CD4-positive, alpha-beta memory T cell (primary cell): ENCODE results near the gene TPGS2. TPM values are rescaled to one million over a fixed set of nuclear protein-coding genes. Genes with fewer than 3 reads are reported as not detected.

Source experiments
- CTCF ChIA-PET: fragments of 350-600 bp; sonication (Branson Sonifier 250); formaldehyde crosslinking; loops from one replicate; lab custom pipeline; 2021; ENCODE audit warnings: inconsistent platforms; ENCODE audit not compliant: partially characterized antibody; lab: Charles Lee
- POLR2A ChIA-PET: fragments of 350-600 bp; sonication (Branson Sonifier 250); formaldehyde crosslinking; loops from one replicate; lab custom pipeline; 2021; ENCODE audit not compliant: partially characterized antibody; lab: Charles Lee
- DNase-seq, 5 donors: peaks; one replicate each; pipeline versions ENCODE4 v3.0.0 to v3.0.0-alpha.2; 2020 to 2022; ENCODE audit warnings: mixed read lengths in 1 of 5
- H3K27ac ChIP-seq: one replicate; pipeline ENCODE4 v1.7.0; 2013; ENCODE audit warnings: low read depth, low read length
- H3K27me3 ChIP-seq: 2 replicates; pipeline ENCODE4 v1.7.0; 2013; ENCODE audit warnings: mild to moderate bottlenecking, low read length, moderate library complexity; ENCODE audit not compliant: insufficient read depth
- H3K36me3 ChIP-seq: 2 replicates; pipeline ENCODE4 v1.7.0; 2013; ENCODE audit warnings: mild to moderate bottlenecking, low read length, moderate library complexity; ENCODE audit not compliant: insufficient read depth
- H3K4me1 ChIP-seq: 2 replicates; pipeline ENCODE4 v1.7.0; 2013; ENCODE audit warnings: mild to moderate bottlenecking, low read length, moderate library complexity; ENCODE audit not compliant: insufficient read depth
- H3K4me3 ChIP-seq, 2 donors: one replicate each; pipeline ENCODE4 v1.7.0; 2013; ENCODE audit warnings: low read length in 2 of 2, mild to moderate bottlenecking in 1 of 2
- H3K9me3 ChIP-seq, 2 donors: one replicate each; pipeline ENCODE4 v1.7.0; 2013; ENCODE audit warnings: low read length in 2 of 2, control low read depth in 1 of 2; ENCODE audit not compliant: control insufficient read depth in 1 of 2
- H3K27ac Mint-ChIP-seq, 7 donors: one replicate each; pipeline ENCODE4 v1.8.0; 2020 to 2021; ENCODE audit warnings: mixed read lengths in 7 of 7, mild to moderate bottlenecking in 6 of 7, inconsistent platforms in 3 of 7, moderate library complexity in 3 of 7
- H3K27me3 Mint-ChIP-seq, 2 donors: one replicate each; pipeline ENCODE4 v1.8.0; 2020 to 2021; ENCODE audit warnings: mixed read lengths in 2 of 2
- H3K36me3 Mint-ChIP-seq, 2 donors: one replicate each; pipeline ENCODE4 v1.8.0; 2020 to 2021; ENCODE audit warnings: mixed read lengths in 2 of 2, inconsistent platforms in 1 of 2, mild to moderate bottlenecking in 1 of 2
- H3K4me1 Mint-ChIP-seq, 4 donors: one replicate each; pipeline ENCODE4 v1.8.0; 2020 to 2021; ENCODE audit warnings: mixed read lengths in 4 of 4, mild to moderate bottlenecking in 1 of 4
- H3K4me3 Mint-ChIP-seq, 8 donors: one replicate each; pipeline ENCODE4 v1.8.0; 2020 to 2021; ENCODE audit warnings: mixed read lengths in 8 of 8, mild to moderate bottlenecking in 7 of 8, moderate library complexity in 6 of 8, inconsistent platforms in 3 of 8
- H3K9me3 Mint-ChIP-seq, 8 donors: one replicate each; pipeline ENCODE4 v1.8.0; 2020 to 2021; ENCODE audit warnings: mixed read lengths in 8 of 8, mild to moderate bottlenecking in 5 of 8, inconsistent platforms in 3 of 8, moderate library complexity in 1 of 8
- intact Hi-C: fragments of 100-400 bp; cut with micrococcal nuclease; formaldehyde crosslinking; loops from one replicate; pipeline ENCODE4 v1.15.1; 2023
- polyA plus RNA-seq, 2 donors: library from polyadenylated mRNA; unstranded; fragments of 300-500 nt; fragmentation: Illumina TruSeq; gene quantifications; one replicate each; pipeline ENCODE4 v1.2.3, GENCODE V29; 2021
- total RNA-seq, 2 experiments: library from RNA; stranded (reverse); gene quantifications; one replicate each; pipeline ENCODE4 v1.2.3, GENCODE V29; 2021

The TPGS2 gene
- total and polyA plus RNA-seq, 4 experiments from 2014 or later: 51.6 to 75.3 (median 62.1) TPM

DNA sequence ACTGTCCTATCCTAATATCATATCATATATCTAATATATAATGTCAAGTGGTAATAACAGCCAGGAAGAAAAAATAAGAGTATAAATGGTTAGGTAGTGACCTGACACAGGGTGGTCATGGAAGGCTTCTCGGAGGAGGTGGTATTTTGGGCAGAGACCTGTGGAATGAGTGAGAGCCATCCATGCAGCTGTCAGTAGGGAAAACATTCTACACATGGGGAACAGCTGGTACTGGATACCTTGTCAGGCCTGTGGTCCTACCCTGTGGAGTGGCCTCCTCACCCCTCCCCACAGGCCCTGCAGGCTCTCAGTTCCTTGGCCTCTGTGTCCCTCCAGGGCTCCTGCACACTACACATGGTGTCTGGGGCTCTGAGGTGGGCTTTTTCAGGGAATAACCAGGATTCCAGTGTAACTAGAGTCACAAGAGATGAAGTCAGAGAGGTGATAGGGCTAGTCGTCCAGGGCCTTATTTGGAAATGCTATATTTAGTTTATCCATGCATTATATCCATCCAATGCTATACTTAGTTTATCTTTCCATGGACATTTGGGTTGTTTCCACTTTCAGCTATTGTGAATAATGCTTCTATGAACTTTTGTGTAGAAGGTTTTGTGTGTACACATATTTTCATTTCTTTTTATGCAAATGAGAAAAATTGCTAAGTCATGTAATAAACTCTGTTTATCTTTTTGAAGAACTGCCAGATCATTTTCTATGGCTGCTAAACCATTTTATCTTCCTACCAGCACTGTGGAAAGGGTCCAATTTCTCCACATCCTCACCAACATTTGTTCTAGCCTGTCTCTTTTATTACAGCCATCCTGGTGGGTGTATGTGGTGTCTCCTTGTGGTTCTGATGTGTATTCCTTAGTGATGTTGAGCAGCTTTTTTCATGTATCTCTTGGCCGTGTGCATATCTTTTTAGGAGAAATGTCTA, 75.6 kb downstream of the TPGS2 start:
- Mint-ChIP-seq H3K27ac (no peak overlapping the region), H3K9me3 (peaks cover 0 to 3% (median 0%) of the 10 kb centered on the region in 8 donors), H3K4me3 (no peak overlapping the region), H3K36me3 (no peaks in the 10 kb centered on the region), H3K27me3 (peaks cover 11 to 19% of the 10 kb centered on the region in 2 donors), H3K4me1 (no peaks in the 10 kb centered on the region)
- intact Hi-C loops: no loop called here
- Histone ChIP-seq H3K36me3 (no peaks in the 10 kb centered on the region), H3K27ac (no peak overlapping the region), H3K27me3 (no peaks in the 10 kb centered on the region), H3K4me3 (no peak overlapping the region), H3K4me1 (no peaks in the 10 kb centered on the region), H3K9me3 (no peaks in the 10 kb centered on the region)
- no peak for DNase-seq
- ChIA-PET CTCF (no interaction called here), POLR2A (no interaction called here)

DNA sequence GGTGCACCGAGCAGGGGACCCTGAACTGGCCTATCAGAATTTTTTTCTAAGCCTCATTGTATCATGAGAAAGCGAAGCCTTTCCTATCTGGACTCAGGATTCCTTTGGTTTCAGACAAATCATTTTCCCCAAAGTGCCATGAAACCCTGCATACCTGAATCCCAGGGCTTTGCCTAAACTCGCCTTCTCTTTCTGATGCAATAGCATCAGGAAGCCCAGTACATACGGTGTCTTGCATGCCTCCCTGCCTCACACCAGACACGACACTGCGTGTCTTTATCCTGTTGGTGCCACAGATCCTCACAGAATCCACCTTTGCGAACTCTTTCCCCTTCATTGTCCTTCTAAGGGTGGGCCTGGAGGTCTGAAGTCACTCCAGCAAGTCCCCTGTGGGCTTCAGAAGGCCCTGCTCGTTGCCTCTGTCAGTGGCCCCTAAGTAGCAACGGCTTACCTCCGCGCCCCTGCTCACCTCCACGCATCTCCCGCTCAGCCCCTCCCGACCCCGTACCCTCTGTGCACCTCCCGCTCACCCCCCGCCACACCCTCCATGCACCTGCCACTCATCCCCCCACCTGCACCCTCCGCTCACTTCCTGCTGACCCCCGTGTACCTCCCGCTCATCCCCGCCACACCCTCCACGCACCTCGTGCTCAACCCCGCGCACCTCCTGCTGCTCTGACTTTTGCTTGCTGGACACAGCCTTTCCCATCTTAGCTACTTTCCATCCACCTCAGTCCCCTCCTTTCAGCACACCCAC, 83.4 kb downstream of the TPGS2 start:
- H3K9me3 Mint-ChIP-seq: peaks cover 0 to 3% (median 0%) of the 10 kb centered on the region in 8 donors
- Histone ChIP-seq H3K9me3 (no peaks in the 10 kb centered on the region), H3K4me1 (no peaks in the 10 kb centered on the region), H3K27me3 (no peaks in the 10 kb centered on the region), H3K4me3 (no peak overlapping the region), H3K36me3 (no peaks in the 10 kb centered on the region), H3K27ac (no peak overlapping the region)
- no peaks in the 10 kb centered on the region for H3K36me3 Mint-ChIP-seq
- H3K27me3 Mint-ChIP-seq: peaks cover 7 to 9% of the 10 kb centered on the region in 2 donors
- H3K27ac Mint-ChIP-seq: no peak overlapping the region
- no peaks in the 10 kb centered on the region for H3K4me1 Mint-ChIP-seq
- DNase-seq: no peak
- intact Hi-C loops: no loop called here
- H3K4me3 Mint-ChIP-seq: no peak overlapping the region
- POLR2A ChIA-PET: no interaction called here
- CTCF ChIA-PET: no interaction called here

DNA sequence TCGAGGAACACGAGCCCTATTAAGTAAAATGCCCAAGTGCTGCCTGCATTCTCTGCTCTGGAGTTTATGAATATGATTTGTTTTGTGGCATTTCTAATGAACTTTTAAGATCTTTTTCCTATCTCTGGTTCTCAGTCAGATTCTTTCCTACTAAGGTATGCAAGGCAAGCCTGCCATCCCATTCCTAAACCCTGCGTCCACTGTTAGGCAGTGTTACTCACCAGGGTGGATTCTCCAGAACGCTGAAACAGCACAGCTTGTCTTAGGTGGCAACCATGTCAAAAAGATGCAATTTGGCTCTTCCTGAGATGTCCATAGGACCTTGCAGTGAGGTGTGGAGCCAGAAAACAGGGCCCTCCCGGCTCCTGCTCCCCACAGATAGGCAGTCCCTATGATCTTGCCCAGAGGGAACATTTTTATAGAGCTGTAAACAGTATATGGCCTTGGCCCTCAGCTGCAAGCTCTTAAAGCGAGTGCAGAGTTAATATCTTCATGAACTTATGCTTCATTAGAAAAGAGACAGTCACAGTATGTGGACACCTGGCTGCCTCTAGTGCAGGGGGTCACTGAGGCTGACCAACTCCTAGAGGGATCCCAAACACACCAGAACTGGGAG, 84.4 kb downstream of the TPGS2 start:
- Mint-ChIP-seq H3K4me1 (no peaks in the 10 kb centered on the region), H3K9me3 (peaks cover 0 to 2% (median 0%) of the 10 kb centered on the region in 8 donors), H3K4me3 (no peak overlapping the region), H3K27ac (no peak overlapping the region), H3K36me3 (no peaks in the 10 kb centered on the region), H3K27me3 (peaks cover 7% of the 10 kb centered on the region in 2 donors)
- Histone ChIP-seq H3K9me3 (no peaks in the 10 kb centered on the region), H3K4me1 (no peaks in the 10 kb centered on the region), H3K36me3 (no peaks in the 10 kb centered on the region), H3K27me3 (no peaks in the 10 kb centered on the region), H3K4me3 (no peak overlapping the region), H3K27ac (no peak overlapping the region)
- intact Hi-C loops: no loop called here
- ChIA-PET CTCF (no interaction called here), POLR2A (no interaction called here)
- no peak for DNase-seq

Other genes with a start within 250 kb of the TPGS2 start
- gene KIAA1328, start 125 bp upstream of the TPGS2 start, total RNA-seq: 10 to 100 TPM; 12.3 to 15.7 TPM
- gene KIAA1328, start 125 bp upstream of the TPGS2 start, polyA plus RNA-seq: 10 to 100 TPM in 1 of 2 donors, 1 to 10 TPM in 1; 6.9 to 13.4 TPM